Ascending aorta (tissue), 2 donors: ENCODE results near the gene CEP85L. TPM values are rescaled to one million over a fixed set of nuclear protein-coding genes. Genes with fewer than 3 reads are reported as not detected.

Source experiments
- DNase-seq, 2 donors: peaks; one replicate each; pipeline ENCODE4 v3.0.0-alpha.2; 2019; ENCODE audit warnings: low spot score in 2 of 2
- H3K27ac ChIP-seq, 2 donors: fragments of 200-600 bp; sonication (generic); one replicate each; pipeline ENCODE4 v1.5.1; 2016 to 2017; ENCODE audit warnings: mild to moderate bottlenecking in 1 of 2
- H3K27me3 ChIP-seq: fragments of 200-600 bp; sonication (generic); one replicate; pipeline ENCODE4 v1.5.1; 2017
- H3K36me3 ChIP-seq, 2 donors: fragments of 200-600 bp; sonication (generic); one replicate each; pipeline ENCODE4 v1.5.1; 2016
- H3K4me1 ChIP-seq, 2 donors: fragments of 200-600 bp; sonication (generic); one replicate each; pipeline ENCODE4 v1.5.1; 2016 to 2017; ENCODE audit warnings: mild to moderate bottlenecking in 1 of 2
- H3K4me3 ChIP-seq, 2 donors: fragments of 200-600 bp; sonication (generic); one replicate each; pipeline ENCODE4 v1.5.1; 2016 to 2017; ENCODE audit warnings: mild to moderate bottlenecking in 1 of 2
- H3K9me3 ChIP-seq, 2 donors: fragments of 200-600 bp; sonication (generic); one replicate each; pipeline ENCODE4 v1.5.1; 2016
- intact Hi-C: fragments of 100-400 bp; cut with DNase I; formaldehyde crosslinking; loops from one replicate; pipeline ENCODE4 v1.15.1; 2023
- total RNA-seq: library from RNA; depleted of rRNA; stranded (reverse); fragments of >200 nt; gene quantifications from one replicate; pipeline ENCODE4 v1.1.0, GENCODE V29; 2016
- TF ChIP-seq, protein P1 (sequence below), 3 experiments: fragments of 200-600 bp in 2 of 3; fragments of 450-650 bp in 1 of 3; sonication (generic) in 2 of 3; IDR thresholded peaks; one replicate each; pipeline ENCODE4 v1.5.1; 2016 to 2019; ENCODE audit warnings: antibody characterized with exemption in 3 of 3, mild to moderate bottlenecking in 1 of 3, moderate library complexity in 1 of 3

CEP85L gene
- 15.0 TPM for total RNA-seq

DNA sequence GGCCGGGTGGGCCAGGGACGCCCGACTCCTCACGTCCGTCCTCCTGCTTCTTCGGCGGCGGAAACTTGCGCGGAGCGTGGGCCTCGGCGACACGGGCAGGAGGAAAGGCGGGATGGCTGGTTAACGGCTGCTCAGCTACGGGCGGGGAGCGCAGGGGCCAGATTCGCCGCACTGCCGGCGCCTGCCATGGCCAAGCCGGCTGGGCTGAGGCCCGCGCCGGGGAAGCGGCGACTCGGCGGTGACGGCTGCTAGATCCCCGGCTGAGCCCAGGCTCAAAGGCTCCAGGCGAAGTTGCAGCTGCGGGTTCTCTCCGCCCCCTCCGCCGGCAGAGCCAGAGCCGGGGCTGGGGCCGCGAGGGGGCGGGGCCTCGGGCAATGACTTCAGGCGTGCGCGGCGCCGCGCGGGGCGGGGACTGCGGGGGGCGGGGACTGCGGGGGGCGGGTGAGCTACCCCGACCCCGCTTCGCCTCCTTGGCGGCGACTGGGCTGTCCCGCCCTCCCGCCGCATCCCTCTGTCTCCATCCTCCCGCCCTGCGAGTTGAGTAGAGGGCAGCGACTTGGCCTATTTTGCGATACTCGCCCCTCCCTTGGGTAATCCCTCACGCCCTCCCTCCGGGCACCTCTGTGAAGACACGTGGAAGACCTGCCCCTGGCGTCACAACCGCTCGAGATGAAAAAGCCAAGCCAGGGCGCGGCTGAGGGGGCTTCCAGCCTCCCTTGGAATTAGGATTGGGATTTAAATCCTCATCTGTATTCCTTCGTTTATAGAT, at the start of gene CEP85L:
TSS of gene CEP85L (minus strand) at position 310 of the 769 bp plus-strand sequence. CDS start 322 bp downstream, outside the sequence.
- H3K4me1 ChIP-seq = peaks cover 0 to 11% of the 10 kb centered on the region in 2 donors
- peak within 1 kb of the TSS; percentile 91 to 99 for H3K27ac ChIP-seq
- H3K9me3 ChIP-seq = no peaks in the 10 kb centered on the region
- intact Hi-C loops = loop anchor here (1.0 to 10.0 kb wide), 5 partner anchors 56 to 367 kb away; no protein-coding TSS in a partner anchor
- H3K27me3 ChIP-seq = no peaks in the 10 kb centered on the region
- TF ChIP-seq, protein P1, sequence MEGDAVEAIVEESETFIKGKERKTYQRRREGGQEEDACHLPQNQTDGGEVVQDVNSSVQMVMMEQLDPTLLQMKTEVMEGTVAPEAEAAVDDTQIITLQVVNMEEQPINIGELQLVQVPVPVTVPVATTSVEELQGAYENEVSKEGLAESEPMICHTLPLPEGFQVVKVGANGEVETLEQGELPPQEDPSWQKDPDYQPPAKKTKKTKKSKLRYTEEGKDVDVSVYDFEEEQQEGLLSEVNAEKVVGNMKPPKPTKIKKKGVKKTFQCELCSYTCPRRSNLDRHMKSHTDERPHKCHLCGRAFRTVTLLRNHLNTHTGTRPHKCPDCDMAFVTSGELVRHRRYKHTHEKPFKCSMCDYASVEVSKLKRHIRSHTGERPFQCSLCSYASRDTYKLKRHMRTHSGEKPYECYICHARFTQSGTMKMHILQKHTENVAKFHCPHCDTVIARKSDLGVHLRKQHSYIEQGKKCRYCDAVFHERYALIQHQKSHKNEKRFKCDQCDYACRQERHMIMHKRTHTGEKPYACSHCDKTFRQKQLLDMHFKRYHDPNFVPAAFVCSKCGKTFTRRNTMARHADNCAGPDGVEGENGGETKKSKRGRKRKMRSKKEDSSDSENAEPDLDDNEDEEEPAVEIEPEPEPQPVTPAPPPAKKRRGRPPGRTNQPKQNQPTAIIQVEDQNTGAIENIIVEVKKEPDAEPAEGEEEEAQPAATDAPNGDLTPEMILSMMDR (IDR thresholded peaks at IDR 0.05) = peak in 1 of 3 experiments; percentile 33
- peak; percentile 63 to 92 for DNase-seq
- H3K4me3 ChIP-seq = peak within 1 kb of the TSS; percentile 77 to 98
- H3K36me3 ChIP-seq = no peaks in the 10 kb centered on the region

DNA sequence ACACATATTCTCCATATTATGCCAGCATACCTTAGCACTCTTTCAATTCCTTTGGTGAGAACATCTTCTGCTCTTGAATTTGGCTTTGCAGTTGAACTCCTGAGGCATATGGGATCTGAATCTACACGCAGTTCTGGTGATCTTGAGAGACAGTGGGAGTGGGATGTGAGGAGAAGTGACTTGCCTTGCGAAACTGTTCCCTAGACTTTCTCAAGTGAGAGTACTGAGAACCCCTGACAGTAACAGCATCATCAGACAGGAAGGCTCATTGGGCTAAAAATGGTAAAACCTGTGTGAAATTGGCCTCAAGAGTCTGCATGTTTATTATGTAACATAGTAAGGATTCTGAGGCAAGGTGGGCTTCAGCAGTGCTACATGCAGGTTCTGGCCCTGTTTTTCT, 49.1 kb upstream of the CEP85L start:
- no peaks in the 10 kb centered on the region for H3K27me3 ChIP-seq
- no peak overlapping the region for H3K4me3 ChIP-seq
- H3K27ac ChIP-seq = no peak overlapping the region
- DNase-seq = no peak
- intact Hi-C loops = no loop called here
- TF ChIP-seq, protein P1 (IDR thresholded peaks at IDR 0.05) = no peak
- no peaks in the 10 kb centered on the region for H3K36me3 ChIP-seq
- no peaks in the 10 kb centered on the region for H3K9me3 ChIP-seq
- peaks cover 0 to 2% of the 10 kb centered on the region in 2 donors for H3K4me1 ChIP-seq

DNA sequence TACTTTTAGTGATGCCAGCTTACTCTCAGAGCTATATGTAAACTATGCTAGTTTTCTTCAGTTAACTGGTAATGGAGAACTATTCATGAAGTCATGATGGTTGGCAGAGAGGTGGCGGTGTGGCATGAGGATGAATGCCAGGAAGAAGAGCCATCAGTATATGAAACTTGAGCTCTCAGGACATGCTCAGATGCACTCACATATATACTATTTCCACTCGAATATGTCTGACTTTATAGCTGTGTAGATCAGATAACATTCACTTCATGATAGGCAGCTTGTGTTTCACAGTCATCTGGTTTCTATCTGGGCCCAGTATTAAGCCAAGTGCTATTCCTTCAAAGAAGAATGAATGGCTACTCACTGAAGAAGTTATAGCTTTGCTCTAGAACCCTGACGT, 46.2 kb upstream of the CEP85L start:
- H3K4me3 ChIP-seq = no peak overlapping the region
- TF ChIP-seq, protein P1 (IDR thresholded peaks at IDR 0.05) = no peak
- no peak for DNase-seq
- H3K27ac ChIP-seq = no peak overlapping the region
- H3K9me3 ChIP-seq = no peaks in the 10 kb centered on the region
- no peaks in the 10 kb centered on the region for H3K36me3 ChIP-seq
- intact Hi-C loops = no loop called here
- no peaks in the 10 kb centered on the region for H3K4me1 ChIP-seq
- H3K27me3 ChIP-seq = no peaks in the 10 kb centered on the region

DNA sequence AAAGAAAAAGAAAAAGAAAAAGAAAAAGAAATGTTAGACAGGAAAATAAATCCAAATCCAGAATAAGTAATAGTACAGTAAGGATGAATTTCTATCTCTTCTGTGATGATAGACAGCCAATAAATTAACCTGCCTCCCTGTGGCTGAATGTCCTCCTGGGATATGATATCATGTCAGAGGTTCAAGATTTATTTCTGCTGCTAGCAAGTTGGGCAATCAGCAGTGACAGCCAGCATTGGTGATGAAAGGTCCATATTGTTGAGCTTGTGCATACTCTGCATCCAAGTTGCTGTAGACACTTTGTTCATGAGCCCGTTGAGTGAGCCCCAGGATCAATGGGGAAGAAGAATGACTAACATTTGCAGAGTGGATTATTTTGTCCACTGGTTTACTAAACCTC, 44.9 kb upstream of the CEP85L start:
- no peaks in the 10 kb centered on the region for H3K4me1 ChIP-seq
- H3K9me3 ChIP-seq = no peaks in the 10 kb centered on the region
- no peak overlapping the region for H3K4me3 ChIP-seq
- no peak overlapping the region for H3K27ac ChIP-seq
- no peaks in the 10 kb centered on the region for H3K27me3 ChIP-seq
- H3K36me3 ChIP-seq = no peaks in the 10 kb centered on the region
- DNase-seq = no peak
- TF ChIP-seq, protein P1 (IDR thresholded peaks at IDR 0.05) = no peak
- intact Hi-C loops = no loop called here

DNA sequence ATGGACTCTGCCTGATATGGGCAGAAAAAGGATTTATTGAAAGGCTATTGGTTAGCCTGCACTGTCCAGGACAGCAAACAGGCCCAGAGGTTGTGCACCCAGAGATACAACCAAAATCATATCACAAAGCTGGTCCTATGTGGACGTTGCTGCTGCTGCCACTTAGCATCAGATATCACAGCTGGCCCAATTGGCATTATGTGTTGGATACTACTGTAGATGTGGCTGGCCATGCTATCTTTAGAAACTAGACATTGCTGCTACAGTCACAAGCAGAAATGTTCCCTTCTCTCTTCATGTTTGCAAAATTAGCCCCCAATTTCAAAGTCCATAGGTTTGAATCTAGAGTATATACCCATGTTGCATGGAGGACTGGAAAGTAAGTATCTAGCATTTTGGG, 42.2 kb upstream of the CEP85L start:
- DNase-seq = no peak
- Histone ChIP-seq H3K4me1 (no peaks in the 10 kb centered on the region), H3K27ac (no peak overlapping the region), H3K27me3 (no peaks in the 10 kb centered on the region), H3K36me3 (no peaks in the 10 kb centered on the region), H3K4me3 (no peak overlapping the region), H3K9me3 (no peaks in the 10 kb centered on the region)
- intact Hi-C loops = no loop called here
- TF ChIP-seq, protein P1 (IDR thresholded peaks at IDR 0.05) = no peak
